Stimulated activated memory B cell treated with anti-CD40 and anti-IgM and Interleukin-4, amounts not matched to agents 10 μg/mL and 1 μg/mL and 100 μg/mL, for 72 hours (primary cell): ENCODE results near the gene CNTNAP2.

Source experiments
- ATAC-seq: fragments of 150-1000 bp; cut with Tn5 transposase; 2 replicates; pipeline ENCODE4 v1.10.0; 2021
- H3K27ac Mint-ChIP-seq: one replicate; pipeline ENCODE4 v1.8.0; 2022; ENCODE audit warnings: mild to moderate bottlenecking, mixed read lengths
- H3K27me3 Mint-ChIP-seq: one replicate; pipeline ENCODE4 v1.8.0; 2022; ENCODE audit warnings: mixed read lengths
- H3K36me3 Mint-ChIP-seq: one replicate; pipeline ENCODE4 v1.8.0; 2022; ENCODE audit warnings: mixed read lengths
- H3K4me1 Mint-ChIP-seq: one replicate; pipeline ENCODE4 v1.8.0; 2022; ENCODE audit warnings: mixed read lengths
- H3K4me3 Mint-ChIP-seq: one replicate; pipeline ENCODE4 v1.8.0; 2022; ENCODE audit warnings: mild to moderate bottlenecking, moderate library complexity, mixed read lengths
- H3K9me3 Mint-ChIP-seq: one replicate; pipeline ENCODE4 v1.8.0; 2022; ENCODE audit warnings: mixed read lengths

The CNTNAP2 gene

DNA sequence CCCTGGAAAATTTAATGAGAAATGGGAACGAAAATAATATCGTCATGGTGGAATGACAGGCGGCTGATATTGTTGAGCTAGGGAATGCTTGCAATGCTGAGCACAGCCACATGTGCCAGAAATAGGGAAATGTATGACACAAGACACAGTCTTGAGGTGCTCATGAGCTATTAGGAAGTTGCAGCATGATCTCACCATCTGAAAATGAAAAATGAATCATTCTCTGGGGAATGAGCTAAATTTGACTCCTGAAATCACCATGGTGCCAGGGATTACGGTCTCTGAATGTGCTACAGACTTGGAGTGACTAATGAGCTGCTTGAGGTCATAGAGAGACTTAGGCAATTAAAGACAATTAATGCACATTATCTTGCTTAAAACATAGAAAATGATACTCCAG lies 845.0 kb downstream of the CNTNAP2 start:
- no peaks in the 10 kb centered on the region for H3K27me3 Mint-ChIP-seq
- H3K4me1 Mint-ChIP-seq, result no peaks in the 10 kb centered on the region
- no peak for ATAC-seq
- peaks cover 2% of the 10 kb centered on the region for H3K9me3 Mint-ChIP-seq
- no peaks in the 10 kb centered on the region for H3K36me3 Mint-ChIP-seq
- H3K4me3 Mint-ChIP-seq, result no peak overlapping the region
- H3K27ac Mint-ChIP-seq, result no peak overlapping the region

DNA sequence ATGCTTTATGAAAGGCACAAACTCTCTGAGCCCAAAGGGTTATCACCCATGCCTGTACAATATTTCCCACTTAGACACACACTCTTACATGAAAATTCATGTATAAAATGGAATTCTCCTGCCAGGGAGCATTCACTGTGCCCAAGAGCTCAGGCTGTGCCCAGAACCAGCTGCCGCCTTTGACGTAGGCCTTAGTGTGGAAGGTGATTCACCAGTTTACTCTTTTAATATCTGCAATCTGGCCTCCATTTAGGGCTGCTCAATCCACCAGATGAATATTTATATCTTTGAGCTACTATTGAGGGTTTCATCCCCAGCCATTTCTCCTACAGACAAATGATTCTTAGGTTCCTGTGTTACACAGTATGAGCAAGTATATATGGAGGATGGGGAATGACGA lies 849.7 kb downstream of the CNTNAP2 start:
- no peak for ATAC-seq
- Mint-ChIP-seq H3K27me3 (no peaks in the 10 kb centered on the region), H3K9me3 (no peaks in the 10 kb centered on the region), H3K4me1 (no peaks in the 10 kb centered on the region), H3K36me3 (no peaks in the 10 kb centered on the region), H3K4me3 (no peak overlapping the region), H3K27ac (no peak overlapping the region)

GRCh38 chr7:146982482-146982881 lies 865.9 kb downstream of the CNTNAP2 start:
- no peak for ATAC-seq
- H3K27me3 Mint-ChIP-seq, result no peaks in the 10 kb centered on the region
- H3K4me3 Mint-ChIP-seq, result no peak overlapping the region
- H3K4me1 Mint-ChIP-seq, result no peaks in the 10 kb centered on the region
- peaks cover 10% of the 10 kb centered on the region for H3K9me3 Mint-ChIP-seq
- H3K27ac Mint-ChIP-seq, result no peak overlapping the region
- no peaks in the 10 kb centered on the region for H3K36me3 Mint-ChIP-seq

DNA sequence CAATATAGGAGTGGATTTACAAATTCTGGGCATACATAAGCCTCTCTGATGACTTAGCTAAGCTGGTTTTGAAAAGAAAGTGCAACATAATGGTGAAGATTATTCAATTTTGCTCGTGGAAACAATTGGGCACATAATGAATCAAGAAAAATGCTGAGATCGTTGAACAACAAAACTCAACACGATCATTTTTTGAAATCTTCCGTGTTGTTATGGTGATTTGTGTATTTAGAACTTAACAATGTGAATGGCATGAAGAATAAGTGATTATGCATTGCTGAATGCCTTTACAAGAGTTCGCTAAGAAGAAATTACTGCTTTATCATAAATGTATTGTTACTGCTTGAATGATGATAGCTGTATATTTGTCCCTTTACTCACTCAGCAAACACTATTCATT lies 875.0 kb downstream of the CNTNAP2 start:
- Mint-ChIP-seq H3K4me3 (no peak overlapping the region), H3K4me1 (no peaks in the 10 kb centered on the region), H3K27ac (no peak overlapping the region), H3K36me3 (no peaks in the 10 kb centered on the region), H3K27me3 (no peaks in the 10 kb centered on the region), H3K9me3 (no peaks in the 10 kb centered on the region)
- ATAC-seq, result no peak

DNA sequence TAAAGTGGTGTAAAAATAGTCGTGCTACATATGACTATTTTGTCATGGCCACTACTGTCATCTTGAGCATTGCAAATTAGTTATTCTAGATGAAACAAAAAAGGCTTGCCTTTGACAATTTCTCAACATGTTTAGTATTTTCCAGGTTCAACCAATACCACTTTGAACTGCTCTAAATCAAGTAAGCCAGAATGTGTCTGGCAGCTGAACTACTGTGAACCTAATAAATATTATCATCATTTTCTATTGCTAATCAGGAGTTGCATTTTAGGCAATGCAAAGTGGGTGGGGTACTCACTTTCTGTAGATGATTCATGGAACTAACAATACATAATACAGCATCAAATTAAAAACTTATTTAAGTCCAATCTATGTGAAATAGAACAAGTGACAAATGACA lies 877.2 kb downstream of the CNTNAP2 start:
- Mint-ChIP-seq H3K36me3 (no peaks in the 10 kb centered on the region), H3K9me3 (peaks cover 3% of the 10 kb centered on the region), H3K27ac (no peak overlapping the region), H3K27me3 (no peaks in the 10 kb centered on the region), H3K4me3 (no peak overlapping the region), H3K4me1 (no peaks in the 10 kb centered on the region)
- no peak for ATAC-seq

GRCh38 chr7:147008530-147008929 lies 891.9 kb downstream of the CNTNAP2 start:
- no peaks in the 10 kb centered on the region for H3K36me3 Mint-ChIP-seq
- no peak for ATAC-seq
- peaks cover 3% of the 10 kb centered on the region for H3K9me3 Mint-ChIP-seq

DNA sequence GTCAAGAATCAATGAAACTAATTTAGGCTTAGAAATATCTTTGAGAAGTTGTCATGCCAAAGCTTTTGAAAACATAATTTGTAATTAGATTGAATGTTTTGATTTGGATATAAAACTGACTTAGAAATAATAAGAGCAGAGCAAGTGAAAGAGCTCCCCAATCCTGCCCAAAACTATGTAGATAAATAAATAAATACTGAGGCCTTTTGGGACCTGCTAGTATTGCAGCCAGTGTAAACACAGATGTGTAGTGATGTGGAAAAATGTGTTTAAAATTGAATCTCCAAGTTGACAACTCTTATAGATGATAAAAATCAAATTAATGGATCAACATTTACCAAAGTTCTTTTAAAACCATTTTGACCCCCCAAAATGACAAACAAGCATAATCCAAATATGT lies 896.1 kb downstream of the CNTNAP2 start:
- ATAC-seq, result no peak
- no peaks in the 10 kb centered on the region for H3K27me3 Mint-ChIP-seq
- H3K4me3 Mint-ChIP-seq, result no peak overlapping the region
- H3K27ac Mint-ChIP-seq, result no peak overlapping the region
- no peaks in the 10 kb centered on the region for H3K4me1 Mint-ChIP-seq
- H3K36me3 Mint-ChIP-seq, result no peaks in the 10 kb centered on the region
- peaks cover 3% of the 10 kb centered on the region for H3K9me3 Mint-ChIP-seq

More at GRCh38 chr7:147008530-147008929, 891.9 kb downstream of the CNTNAP2 start:
- Mint-ChIP-seq H3K27me3 (no peaks in the 10 kb centered on the region), H3K4me3 (no peak overlapping the region), H3K27ac (no peak overlapping the region), H3K4me1 (no peaks in the 10 kb centered on the region)

- Mint-ChIP-seq H3K9me3 (peaks cover 3% of the 10 kb centered on the region), H3K36me3 (no peaks in the 10 kb centered on the region), H3K4me3 (no peak overlapping the region), H3K4me1 (no peaks in the 10 kb centered on the region), H3K27ac (no peak overlapping the region), H3K27me3 (no peaks in the 10 kb centered on the region)
- no peak for ATAC-seq
Observed at GRCh38 chr7:147013825-147014224, 897.2 kb downstream of the CNTNAP2 start.

- H3K27ac Mint-ChIP-seq, result no peak overlapping the region
- no peak for ATAC-seq
- H3K36me3 Mint-ChIP-seq, result no peaks in the 10 kb centered on the region
- no peaks in the 10 kb centered on the region for H3K27me3 Mint-ChIP-seq
- peaks cover 3% of the 10 kb centered on the region for H3K9me3 Mint-ChIP-seq
- no peak overlapping the region for H3K4me3 Mint-ChIP-seq
- no peaks in the 10 kb centered on the region for H3K4me1 Mint-ChIP-seq
Observed at GRCh38 chr7:147014286-147014955, 897.8 kb downstream of the CNTNAP2 start.

- no peak overlapping the region for H3K4me3 Mint-ChIP-seq
- no peaks in the 10 kb centered on the region for H3K9me3 Mint-ChIP-seq
- H3K4me1 Mint-ChIP-seq, result no peaks in the 10 kb centered on the region
- ATAC-seq, result no peak
- H3K27me3 Mint-ChIP-seq, result no peaks in the 10 kb centered on the region
- H3K36me3 Mint-ChIP-seq, result no peaks in the 10 kb centered on the region
- H3K27ac Mint-ChIP-seq, result no peak overlapping the region
Observed at GRCh38 chr7:147015999-147016398, 899.4 kb downstream of the CNTNAP2 start.

GRCh38 chr7:147022056-147022455 lies 905.5 kb downstream of the CNTNAP2 start:
- H3K4me1 Mint-ChIP-seq, result no peaks in the 10 kb centered on the region
- H3K9me3 Mint-ChIP-seq, result peaks cover 3% of the 10 kb centered on the region
- no peaks in the 10 kb centered on the region for H3K27me3 Mint-ChIP-seq
- no peak for ATAC-seq
- no peak overlapping the region for H3K4me3 Mint-ChIP-seq
- no peak overlapping the region for H3K27ac Mint-ChIP-seq
- H3K36me3 Mint-ChIP-seq, result no peaks in the 10 kb centered on the region

DNA sequence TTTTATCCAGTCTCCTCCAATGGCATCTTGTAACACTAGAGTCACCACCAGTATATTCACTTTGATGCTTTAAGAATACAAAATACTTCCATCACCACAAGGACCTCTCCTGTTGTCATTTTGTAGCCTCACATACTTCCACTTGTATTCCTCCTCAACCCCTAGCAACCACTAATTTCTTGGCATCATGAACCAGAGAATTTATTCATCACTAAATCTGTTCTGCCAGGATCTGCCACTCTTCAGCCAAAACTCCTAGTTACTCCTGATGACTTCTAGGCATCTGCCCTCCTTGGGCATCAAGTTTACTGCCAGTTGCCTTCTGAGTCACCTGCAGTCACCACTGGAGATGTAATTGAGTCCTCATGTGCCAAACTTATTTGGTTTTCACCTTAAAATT lies 906.8 kb downstream of the CNTNAP2 start:
- Mint-ChIP-seq H3K27me3 (no peaks in the 10 kb centered on the region), H3K9me3 (peaks cover 7% of the 10 kb centered on the region), H3K27ac (no peak overlapping the region), H3K4me3 (no peak overlapping the region), H3K36me3 (no peaks in the 10 kb centered on the region), H3K4me1 (no peaks in the 10 kb centered on the region)
- no peak for ATAC-seq

- Mint-ChIP-seq H3K9me3 (peaks cover 15% of the 10 kb centered on the region), H3K27ac (no peak overlapping the region), H3K36me3 (no peaks in the 10 kb centered on the region), H3K27me3 (no peaks in the 10 kb centered on the region), H3K4me3 (no peak overlapping the region), H3K4me1 (no peaks in the 10 kb centered on the region)
- ATAC-seq, result no peak
Observed at GRCh38 chr7:147029953-147030352, 913.4 kb downstream of the CNTNAP2 start.

- no peak for ATAC-seq
- no peaks in the 10 kb centered on the region for H3K4me1 Mint-ChIP-seq
- no peaks in the 10 kb centered on the region for H3K27me3 Mint-ChIP-seq
- no peak overlapping the region for H3K4me3 Mint-ChIP-seq
- peaks cover 8% of the 10 kb centered on the region for H3K9me3 Mint-ChIP-seq
- H3K27ac Mint-ChIP-seq, result no peak overlapping the region
- H3K36me3 Mint-ChIP-seq, result no peaks in the 10 kb centered on the region
Observed at GRCh38 chr7:147033641-147034040, 917.0 kb downstream of the CNTNAP2 start.

- no peaks in the 10 kb centered on the region for H3K4me1 Mint-ChIP-seq
- ATAC-seq, result no peak
- H3K27ac Mint-ChIP-seq, result no peak overlapping the region
- H3K9me3 Mint-ChIP-seq, result peaks cover 3% of the 10 kb centered on the region
- no peak overlapping the region for H3K4me3 Mint-ChIP-seq
- no peaks in the 10 kb centered on the region for H3K27me3 Mint-ChIP-seq
- no peaks in the 10 kb centered on the region for H3K36me3 Mint-ChIP-seq
Observed at GRCh38 chr7:147041438-147041837, 924.8 kb downstream of the CNTNAP2 start.

DNA sequence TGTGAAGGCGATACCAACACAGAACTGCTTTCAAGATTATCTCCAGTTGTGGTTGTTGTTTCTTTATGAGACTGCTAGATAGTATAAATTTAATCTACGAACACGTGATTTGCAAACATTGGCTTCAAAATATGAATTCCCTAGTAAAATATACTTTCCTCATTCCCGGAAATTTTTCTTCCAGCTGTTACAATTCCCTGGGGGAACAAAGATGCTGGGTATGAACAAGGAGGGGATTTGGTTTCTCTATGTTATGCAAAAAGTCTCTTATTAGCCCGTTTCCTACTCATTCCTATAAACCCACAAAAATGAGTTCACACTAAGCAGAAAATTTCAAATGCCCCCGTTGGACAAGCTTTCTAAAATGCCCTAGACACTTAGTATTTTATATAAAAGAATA lies 928.3 kb downstream of the CNTNAP2 start:
- no peak for ATAC-seq
- Mint-ChIP-seq H3K9me3 (no peaks in the 10 kb centered on the region), H3K27me3 (no peaks in the 10 kb centered on the region), H3K4me3 (no peak overlapping the region), H3K27ac (no peak overlapping the region), H3K36me3 (no peaks in the 10 kb centered on the region), H3K4me1 (no peaks in the 10 kb centered on the region)

- Mint-ChIP-seq H3K4me1 (no peaks in the 10 kb centered on the region), H3K36me3 (no peaks in the 10 kb centered on the region), H3K27me3 (no peaks in the 10 kb centered on the region), H3K4me3 (no peak overlapping the region), H3K27ac (no peak overlapping the region), H3K9me3 (no peaks in the 10 kb centered on the region)
- ATAC-seq, result no peak
Observed at GRCh38 chr7:147047696-147048095, 931.1 kb downstream of the CNTNAP2 start.
